ENCODE data around the gene BCAM.

The BCAM gene

DNA sequence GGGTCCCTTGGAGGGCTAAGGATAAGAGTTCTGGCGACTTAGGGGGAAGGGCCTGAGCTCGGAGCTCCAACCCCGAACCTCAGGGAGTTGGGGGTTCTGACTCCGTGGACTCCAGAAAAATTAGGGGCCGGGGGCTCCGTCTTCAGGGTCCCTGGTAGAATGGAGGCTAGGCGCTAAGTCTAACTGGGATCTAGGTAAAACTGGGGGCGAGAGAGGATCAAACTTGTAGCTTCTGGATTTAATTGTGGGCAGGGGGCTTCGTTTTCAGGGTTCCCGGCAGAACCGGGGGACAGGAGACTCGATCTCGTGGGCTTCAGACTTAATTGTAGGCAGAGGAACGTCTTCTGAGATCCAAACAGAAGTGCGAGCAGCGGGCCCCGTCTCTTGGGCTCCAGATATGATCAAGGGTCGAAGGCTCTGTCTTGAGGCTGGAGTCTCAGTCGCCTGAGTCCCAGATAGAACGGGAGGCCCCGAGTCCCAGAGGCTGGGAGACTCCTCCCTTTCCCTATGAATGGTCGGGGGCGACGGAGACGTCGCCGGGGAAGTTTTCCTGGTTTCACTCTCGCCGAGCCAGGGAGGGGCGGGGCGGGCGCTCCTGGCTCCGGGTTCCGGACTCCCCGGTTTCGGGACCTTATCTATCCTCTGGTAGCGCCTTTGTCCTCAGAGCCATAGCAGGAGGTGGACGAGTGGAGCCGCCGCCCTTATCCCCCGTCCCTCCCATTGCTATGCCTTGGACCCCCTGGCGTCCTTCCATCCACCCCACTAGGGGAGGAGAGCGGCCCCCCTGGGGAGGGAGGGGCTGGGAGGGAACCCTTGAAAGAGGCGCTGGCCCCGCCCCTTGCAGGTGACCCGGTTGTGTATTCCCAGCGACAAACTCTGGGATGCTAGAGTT lies 38.5 kb downstream of the BCAM start:
- H3K4me3 ChIP-seq (ENCODE audit: severe bottlenecking): peak overlapping the region; percentile 100
- ATAC-seq (ENCODE audit: low read depth): peak; percentile 20

DNA sequence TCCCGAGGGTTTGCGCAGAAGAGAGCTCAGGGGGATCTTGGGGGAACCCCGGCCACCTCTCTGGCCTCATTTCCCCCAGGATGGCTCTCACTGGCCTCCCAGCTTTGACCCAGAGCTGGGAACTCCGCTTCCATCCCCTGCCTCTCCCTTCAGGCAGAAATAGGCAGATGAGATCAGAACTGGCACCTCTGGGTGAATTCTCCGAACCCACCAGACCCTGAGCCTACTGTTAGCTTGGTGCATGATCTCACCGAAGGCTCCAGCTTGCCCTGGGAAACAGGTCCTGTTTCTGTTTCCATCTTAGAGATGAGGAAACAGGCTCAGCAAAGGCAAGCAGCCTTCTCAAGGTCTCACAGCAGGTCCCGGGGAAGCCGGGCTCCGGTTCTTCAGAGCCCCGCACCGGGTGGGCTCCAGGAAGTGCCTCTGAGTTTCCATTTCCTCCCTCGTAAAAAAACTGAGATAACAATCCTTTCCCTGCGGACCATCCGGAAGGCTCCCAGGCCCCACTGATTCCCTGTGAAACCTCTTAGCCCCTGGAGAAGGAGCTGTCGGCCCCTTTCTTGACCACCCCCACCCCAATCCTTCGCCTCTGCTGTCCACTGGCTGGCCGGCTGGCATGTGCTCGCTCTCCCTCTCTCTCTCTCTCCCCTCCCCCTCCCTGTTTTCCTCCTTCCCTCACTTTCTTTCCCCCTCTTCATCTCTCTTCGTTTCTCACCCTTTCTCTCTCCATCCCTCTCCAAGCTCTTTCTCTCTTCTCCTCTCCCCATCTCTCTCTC lies 39.3 kb downstream of the BCAM start:
- TF ChIP-seq, protein P1, sequence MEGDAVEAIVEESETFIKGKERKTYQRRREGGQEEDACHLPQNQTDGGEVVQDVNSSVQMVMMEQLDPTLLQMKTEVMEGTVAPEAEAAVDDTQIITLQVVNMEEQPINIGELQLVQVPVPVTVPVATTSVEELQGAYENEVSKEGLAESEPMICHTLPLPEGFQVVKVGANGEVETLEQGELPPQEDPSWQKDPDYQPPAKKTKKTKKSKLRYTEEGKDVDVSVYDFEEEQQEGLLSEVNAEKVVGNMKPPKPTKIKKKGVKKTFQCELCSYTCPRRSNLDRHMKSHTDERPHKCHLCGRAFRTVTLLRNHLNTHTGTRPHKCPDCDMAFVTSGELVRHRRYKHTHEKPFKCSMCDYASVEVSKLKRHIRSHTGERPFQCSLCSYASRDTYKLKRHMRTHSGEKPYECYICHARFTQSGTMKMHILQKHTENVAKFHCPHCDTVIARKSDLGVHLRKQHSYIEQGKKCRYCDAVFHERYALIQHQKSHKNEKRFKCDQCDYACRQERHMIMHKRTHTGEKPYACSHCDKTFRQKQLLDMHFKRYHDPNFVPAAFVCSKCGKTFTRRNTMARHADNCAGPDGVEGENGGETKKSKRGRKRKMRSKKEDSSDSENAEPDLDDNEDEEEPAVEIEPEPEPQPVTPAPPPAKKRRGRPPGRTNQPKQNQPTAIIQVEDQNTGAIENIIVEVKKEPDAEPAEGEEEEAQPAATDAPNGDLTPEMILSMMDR (IDR thresholded peaks at IDR 0.05; ENCODE audit: poor library complexity, severe bottlenecking): no peak
- peak overlapping the region; percentile 73 for H3K27ac ChIP-seq (ENCODE audit: poor library complexity, severe bottlenecking)
- ATAC-seq (ENCODE audit: low read depth): no peak; the same call in 2 of the 3 replicates
- no peaks in the 10 kb centered on the region for H3K9me3 ChIP-seq (ENCODE audit: severe bottlenecking)
- no peaks in the 10 kb centered on the region for H3K27me3 ChIP-seq (ENCODE audit: insufficient read depth, poor library complexity, severe bottlenecking)
- no peak for DNase-seq (ENCODE audit: low spot score)
- no peaks in the 10 kb centered on the region for H3K4me1 ChIP-seq (ENCODE audit: insufficient read depth, poor library complexity, severe bottlenecking)
- H3K36me3 ChIP-seq (ENCODE audit: low read depth): no peaks in the 10 kb centered on the region
- peak overlapping the region; percentile 100 for H3K4me3 ChIP-seq (ENCODE audit: severe bottlenecking)

More for the DNA sequence above, 38.5 kb downstream of the BCAM start:
- H3K4me1 ChIP-seq (ENCODE audit: insufficient read depth, poor library complexity, severe bottlenecking): no peaks in the 10 kb centered on the region
- H3K36me3 ChIP-seq (ENCODE audit: low read depth): no peaks in the 10 kb centered on the region
- DNase-seq (ENCODE audit: low spot score): peak; percentile 65
- no peaks in the 10 kb centered on the region for H3K9me3 ChIP-seq (ENCODE audit: severe bottlenecking)
- no peaks in the 10 kb centered on the region for H3K27me3 ChIP-seq (ENCODE audit: insufficient read depth, poor library complexity, severe bottlenecking)
- TF ChIP-seq, protein P1 (IDR thresholded peaks at IDR 0.05; ENCODE audit: poor library complexity, severe bottlenecking): no peak
- H3K27ac ChIP-seq (ENCODE audit: poor library complexity, severe bottlenecking): peak overlapping the region; percentile 73

DNA sequence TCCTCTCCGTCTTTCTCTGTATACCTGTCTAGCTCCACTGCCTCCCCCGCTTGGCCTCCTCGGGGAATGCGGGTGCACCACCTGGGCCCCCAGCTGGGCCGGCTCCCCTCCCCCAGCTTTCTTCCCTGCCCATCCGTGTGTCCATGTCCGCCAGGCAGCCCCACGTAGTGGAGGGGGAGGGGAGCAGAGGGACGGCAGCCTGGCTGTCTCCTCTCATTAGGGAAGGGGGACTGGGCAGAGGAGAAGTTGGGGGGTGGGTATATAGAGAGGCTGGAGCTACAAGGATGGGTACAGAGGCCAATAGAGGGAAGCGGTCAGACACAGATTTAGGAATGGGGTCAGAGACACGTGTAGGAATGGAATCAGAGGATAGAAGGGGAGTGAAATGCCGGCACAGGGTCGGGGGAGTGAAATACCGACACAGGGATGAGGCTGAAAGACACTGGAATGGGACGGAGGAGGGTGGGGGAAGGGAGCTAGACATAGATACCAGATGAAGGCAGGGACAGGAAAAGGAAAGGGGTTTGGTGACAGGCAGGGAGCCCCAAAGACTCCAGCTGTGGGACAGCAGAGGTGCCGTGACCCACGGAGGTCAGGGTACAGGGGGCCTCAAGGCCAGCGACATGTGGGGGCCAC lies 40.0 kb downstream of the BCAM start:
- H3K27me3 ChIP-seq (ENCODE audit: insufficient read depth, poor library complexity, severe bottlenecking): no peaks in the 10 kb centered on the region
- no peak for DNase-seq (ENCODE audit: low spot score)
- TF ChIP-seq, protein P1 (IDR thresholded peaks at IDR 0.05; ENCODE audit: poor library complexity, severe bottlenecking): no peak
- no peak for ATAC-seq (ENCODE audit: low read depth)
- H3K9me3 ChIP-seq (ENCODE audit: severe bottlenecking): no peaks in the 10 kb centered on the region
- no peak overlapping the region for H3K27ac ChIP-seq (ENCODE audit: poor library complexity, severe bottlenecking)
- no peak overlapping the region for H3K4me3 ChIP-seq (ENCODE audit: severe bottlenecking)
- no peaks in the 10 kb centered on the region for H3K4me1 ChIP-seq (ENCODE audit: insufficient read depth, poor library complexity, severe bottlenecking)
- peaks cover 4% of the 10 kb centered on the region; the same call in 1 of the 2 replicates for H3K36me3 ChIP-seq (ENCODE audit: low read depth)

DNA sequence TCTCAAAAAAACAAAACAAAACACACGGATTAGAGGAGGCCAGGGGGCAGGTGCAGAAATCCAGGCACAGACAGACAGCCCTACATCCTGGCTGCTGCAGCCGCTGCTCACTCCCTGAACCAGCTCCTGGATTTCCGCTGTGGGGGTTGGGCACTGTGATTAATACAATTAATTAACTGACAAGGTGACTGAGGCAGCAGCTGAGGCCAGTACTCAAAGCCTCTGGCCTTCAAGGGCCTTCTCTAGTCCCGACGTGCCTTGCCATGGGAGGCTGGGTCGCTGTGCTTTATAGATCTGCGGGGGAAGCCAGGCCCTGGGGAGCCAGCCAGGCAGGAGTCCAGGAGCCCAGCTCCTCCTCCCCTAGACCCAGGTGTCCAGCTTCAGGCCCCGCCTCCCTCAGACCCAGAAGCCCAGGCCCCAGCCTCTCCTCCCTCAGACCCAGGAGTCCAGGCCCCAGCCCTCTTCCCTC lies 41.8 kb downstream of the BCAM start:
- DNase-seq (ENCODE audit: low spot score) (no peak), ATAC-seq (ENCODE audit: low read depth) (no peak)
- H3K4me3 ChIP-seq (ENCODE audit: severe bottlenecking): no peak overlapping the region
- peaks cover 4% of the 10 kb centered on the region; the same call in 1 of the 2 replicates for H3K36me3 ChIP-seq (ENCODE audit: low read depth)
- no peak overlapping the region for H3K27ac ChIP-seq (ENCODE audit: poor library complexity, severe bottlenecking)
- TF ChIP-seq, protein P1 (IDR thresholded peaks at IDR 0.05; ENCODE audit: poor library complexity, severe bottlenecking): no peak
- no peaks in the 10 kb centered on the region for H3K27me3 ChIP-seq (ENCODE audit: insufficient read depth, poor library complexity, severe bottlenecking)
- H3K4me1 ChIP-seq (ENCODE audit: insufficient read depth, poor library complexity, severe bottlenecking): no peaks in the 10 kb centered on the region
- H3K9me3 ChIP-seq (ENCODE audit: severe bottlenecking): no peaks in the 10 kb centered on the region

Measured in RWPE2 (cell line).